Thoracic aorta (tissue), 2 donors: Measurements from ENCODE around the gene LAMP5. TPM values are rescaled to one million over a fixed set of nuclear protein-coding genes. Genes with fewer than 3 reads are reported as not detected.
A peak's percentile ranks its signal among the peaks of the same experiment; 100 is the strongest.

ENCODE experiments used
- ATAC-seq: fragments of 150-250 bp; one replicate; pipeline ENCODE4 v1.8.0; 2017; ENCODE audit warnings: low read depth; ENCODE audit not compliant: insufficient number of reproducible peaks, low FRiP score
- DNase-seq: peaks from one replicate; pipeline ENCODE4 v3.0.0-alpha.2; 2020; ENCODE audit warnings: low spot score
- H3K27ac ChIP-seq, 2 donors: fragments of 200-600 bp; sonication (generic); 1 replicate in 1 of 2; 2 replicates in 1 of 2; pipeline ENCODE4 v1.5.1; 2016; ENCODE audit warnings: mild to moderate bottlenecking in 2 of 2, moderate library complexity in 2 of 2
- H3K27me3 ChIP-seq: fragments of 200-600 bp; sonication (generic); replicated peaks from 2 replicates; pipeline ENCODE4 v1.6.0; 2016; ENCODE audit warnings: mild to moderate bottlenecking; ENCODE audit not compliant: insufficient read depth
- H3K36me3 ChIP-seq: fragments of 200-600 bp; sonication (generic); one replicate; pipeline ENCODE4 v1.5.1; 2016
- H3K4me1 ChIP-seq, 2 donors: fragments of 200-600 bp; sonication (generic); 1 replicate in 1 of 2; 2 replicates in 1 of 2; pipeline versions ENCODE4 v1.5.1 to v1.6.0; 2016; ENCODE audit warnings: low read depth in 2 of 2, mild to moderate bottlenecking in 1 of 2; ENCODE audit not compliant: control insufficient read depth in 1 of 2
- H3K4me3 ChIP-seq: fragments of 200-600 bp; sonication (generic); 2 replicates; pipeline ENCODE4 v1.5.1; 2016; ENCODE audit warnings: mild to moderate bottlenecking
- H3K9me3 ChIP-seq: fragments of 200-600 bp; sonication (generic); 2 replicates; pipeline ENCODE4 v1.5.1; 2016
- total RNA-seq, 2 donors: library from RNA; depleted of rRNA; stranded (reverse); fragments of >200 nt; gene quantifications; one replicate each; pipeline versions ENCODE4 v1.1.0 to v1.2.3, GENCODE V29; 2016
- TF ChIP-seq, protein P1 (sequence below): fragments of 200-600 bp; sonication (generic); IDR thresholded peaks from one replicate; pipeline ENCODE4 v1.5.1; 2019; ENCODE audit warnings: antibody characterized with exemption

The LAMP5 gene
- total RNA-seq, 2 donors from 2014 or later = not detected

DNA sequence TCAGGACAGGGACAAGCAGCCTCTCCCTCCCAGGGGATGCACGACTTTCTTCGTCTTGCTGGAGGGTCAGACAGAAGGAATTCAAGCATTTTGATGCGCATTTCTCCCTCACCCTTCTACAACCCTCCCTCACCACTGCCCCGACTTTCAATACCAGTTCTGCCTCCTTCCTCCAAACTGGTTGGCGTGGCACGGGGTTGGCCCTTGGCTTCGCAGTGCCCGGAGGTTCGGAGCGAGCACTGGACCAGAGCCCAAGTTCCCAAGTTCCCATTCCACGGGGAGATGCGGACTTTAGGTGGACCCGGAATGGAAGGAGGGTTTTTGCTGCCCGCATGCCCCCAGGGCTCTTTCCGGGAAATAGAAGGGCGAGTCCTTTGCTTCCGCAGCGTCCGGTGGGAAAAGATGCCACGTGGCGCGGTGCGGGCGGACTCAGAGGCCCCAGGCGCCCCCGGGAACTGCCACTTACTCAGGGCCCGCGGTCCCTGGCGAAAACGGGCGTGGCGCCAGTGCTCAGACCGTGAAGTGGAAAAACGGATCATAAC, 8.0 kb upstream of the LAMP5 start:
- Histone ChIP-seq H3K4me1 (peaks cover 0 to 12% of the 10 kb centered on the region in 2 donors), H3K27ac (no peak overlapping the region), H3K9me3 (no peaks in the 10 kb centered on the region), H3K27me3 (no peaks in the 10 kb centered on the region), H3K36me3 (no peaks in the 10 kb centered on the region), H3K4me3 (peak overlapping the region; percentile 39)
- DNase-seq = no peak
- no peak for ATAC-seq
- TF ChIP-seq, protein P1, sequence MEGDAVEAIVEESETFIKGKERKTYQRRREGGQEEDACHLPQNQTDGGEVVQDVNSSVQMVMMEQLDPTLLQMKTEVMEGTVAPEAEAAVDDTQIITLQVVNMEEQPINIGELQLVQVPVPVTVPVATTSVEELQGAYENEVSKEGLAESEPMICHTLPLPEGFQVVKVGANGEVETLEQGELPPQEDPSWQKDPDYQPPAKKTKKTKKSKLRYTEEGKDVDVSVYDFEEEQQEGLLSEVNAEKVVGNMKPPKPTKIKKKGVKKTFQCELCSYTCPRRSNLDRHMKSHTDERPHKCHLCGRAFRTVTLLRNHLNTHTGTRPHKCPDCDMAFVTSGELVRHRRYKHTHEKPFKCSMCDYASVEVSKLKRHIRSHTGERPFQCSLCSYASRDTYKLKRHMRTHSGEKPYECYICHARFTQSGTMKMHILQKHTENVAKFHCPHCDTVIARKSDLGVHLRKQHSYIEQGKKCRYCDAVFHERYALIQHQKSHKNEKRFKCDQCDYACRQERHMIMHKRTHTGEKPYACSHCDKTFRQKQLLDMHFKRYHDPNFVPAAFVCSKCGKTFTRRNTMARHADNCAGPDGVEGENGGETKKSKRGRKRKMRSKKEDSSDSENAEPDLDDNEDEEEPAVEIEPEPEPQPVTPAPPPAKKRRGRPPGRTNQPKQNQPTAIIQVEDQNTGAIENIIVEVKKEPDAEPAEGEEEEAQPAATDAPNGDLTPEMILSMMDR = no peak

DNA sequence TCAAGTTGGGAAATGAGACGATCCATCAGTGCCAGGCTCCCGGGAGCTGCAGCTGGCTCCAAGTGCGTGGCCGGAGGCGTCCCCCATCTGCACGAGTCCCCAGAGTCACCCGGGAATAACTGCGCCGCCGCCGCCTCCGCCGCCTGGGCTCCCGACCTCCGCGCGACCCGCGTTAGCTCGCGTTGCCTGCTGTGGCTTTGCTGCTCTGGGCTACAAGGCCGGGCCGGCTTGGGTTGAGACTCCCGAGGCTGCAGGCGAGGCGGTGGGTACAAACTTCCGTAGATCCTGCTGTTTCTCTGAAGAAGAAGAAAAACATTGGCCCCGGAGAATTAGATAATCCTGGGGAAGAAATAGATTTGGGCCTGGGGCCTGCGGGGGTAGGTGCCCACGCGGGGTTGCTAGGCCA, 7.4 kb upstream of the LAMP5 start:
- ATAC-seq (no peak), DNase-seq (no peak)
- TF ChIP-seq, protein P1 = no peak

DNA sequence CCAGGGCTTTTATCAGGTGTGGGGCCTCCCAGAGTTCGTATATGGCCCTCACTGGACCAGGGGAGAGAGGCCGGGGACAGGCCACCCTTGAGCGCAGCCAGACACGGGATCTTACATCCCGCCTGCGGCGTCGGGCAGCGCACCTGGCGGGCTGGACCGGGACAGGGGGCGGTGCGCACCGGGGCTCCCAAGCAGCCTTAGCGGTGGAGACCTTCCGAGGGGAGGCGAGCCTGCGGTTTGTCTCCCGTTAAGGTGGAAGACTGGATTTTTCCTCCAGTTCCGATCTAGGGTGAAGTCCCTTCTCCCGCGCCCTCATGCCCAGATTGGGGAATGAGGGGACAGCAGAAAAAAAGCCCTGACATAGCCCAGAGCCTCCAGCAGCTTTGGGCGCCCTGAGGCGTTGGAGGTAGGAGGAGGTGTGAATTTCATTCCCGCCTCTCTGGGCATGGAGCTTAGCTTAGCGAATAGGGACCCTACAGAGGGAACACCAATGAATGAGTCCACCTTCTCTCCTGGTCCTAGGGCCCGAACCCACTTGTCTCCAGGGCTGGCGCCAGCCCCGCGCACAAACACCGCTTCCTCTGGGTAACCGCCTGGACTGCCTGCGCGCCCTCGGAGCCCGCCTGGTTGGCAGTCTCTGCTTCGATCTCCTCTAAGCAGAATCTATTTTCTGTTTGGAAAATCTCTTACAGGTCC, 6.7 kb upstream of the LAMP5 start:
- Histone ChIP-seq H3K27ac (no peak overlapping the region), H3K9me3 (no peaks in the 10 kb centered on the region), H3K36me3 (no peaks in the 10 kb centered on the region), H3K4me1 (peaks cover 0 to 12% of the 10 kb centered on the region in 2 donors), H3K4me3 (no peak overlapping the region), H3K27me3 (no peaks in the 10 kb centered on the region)
- no peak for ATAC-seq
- TF ChIP-seq, protein P1 = no peak
- DNase-seq = no peak

More for the DNA sequence above, 7.4 kb upstream of the LAMP5 start:
- Histone ChIP-seq H3K4me3 (peak overlapping the region; percentile 39), H3K27me3 (no peaks in the 10 kb centered on the region), H3K9me3 (no peaks in the 10 kb centered on the region), H3K4me1 (peaks cover 0 to 12% of the 10 kb centered on the region in 2 donors), H3K27ac (no peak overlapping the region), H3K36me3 (no peaks in the 10 kb centered on the region)

DNA sequence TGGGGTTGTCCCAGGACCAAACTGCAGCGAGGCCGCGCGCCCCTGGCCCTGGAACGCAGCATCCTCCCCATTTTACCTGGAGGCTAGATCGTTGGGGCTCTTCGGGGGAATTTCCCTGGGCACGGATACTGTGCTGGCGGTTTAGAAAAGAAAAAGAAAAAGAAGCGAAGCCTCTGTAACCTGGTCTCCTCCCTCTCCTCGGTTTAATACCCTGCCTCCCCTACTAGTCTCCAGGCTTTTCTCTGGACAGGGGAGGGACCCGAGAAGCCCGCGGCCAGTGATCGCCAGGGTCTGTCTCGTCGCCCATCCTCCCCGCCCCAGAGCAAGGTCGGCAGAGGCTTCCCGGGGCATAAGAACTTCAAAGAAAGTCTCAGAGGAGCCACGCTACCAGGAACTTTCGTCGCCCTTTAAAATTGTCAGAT, 6.1 kb upstream of the LAMP5 start:
- ATAC-seq = no peak

DNA sequence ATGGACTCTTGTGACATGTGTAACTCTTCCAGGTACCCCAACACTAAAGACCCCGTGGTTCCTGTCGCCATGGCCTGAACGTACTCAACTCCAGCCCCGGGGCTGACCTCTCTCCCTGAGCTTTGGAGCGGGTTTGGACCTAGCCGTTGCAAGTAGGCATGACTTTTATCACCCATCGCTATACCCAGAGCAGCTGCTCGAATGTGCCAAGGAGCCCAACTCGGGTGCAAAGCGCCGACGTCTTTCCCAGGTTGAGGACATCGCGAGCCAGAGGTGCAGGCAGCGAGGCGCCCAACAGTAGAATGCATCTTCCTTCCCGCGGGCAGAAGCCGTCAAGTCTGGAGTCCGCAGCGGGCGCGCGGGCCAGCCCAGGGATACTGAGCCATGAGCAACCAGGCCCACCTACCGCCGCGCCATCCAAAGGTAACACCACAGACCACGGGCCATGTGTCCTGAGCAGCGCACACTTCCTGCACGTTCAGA, 5.7 kb upstream of the LAMP5 start:
- ATAC-seq (no peak), DNase-seq (no peak)
- Histone ChIP-seq H3K27ac (no peak overlapping the region), H3K36me3 (no peaks in the 10 kb centered on the region), H3K9me3 (no peaks in the 10 kb centered on the region), H3K4me3 (no peak overlapping the region), H3K4me1 (peaks cover 0 to 12% of the 10 kb centered on the region in 2 donors), H3K27me3 (no peaks in the 10 kb centered on the region)
- TF ChIP-seq, protein P1 = no peak

More for the DNA sequence above, 6.1 kb upstream of the LAMP5 start:
- no peaks in the 10 kb centered on the region for H3K36me3 ChIP-seq
- TF ChIP-seq, protein P1 = no peak
- peaks cover 0 to 12% of the 10 kb centered on the region in 2 donors for H3K4me1 ChIP-seq
- no peaks in the 10 kb centered on the region for H3K9me3 ChIP-seq
- no peak for DNase-seq
- H3K27me3 ChIP-seq = no peaks in the 10 kb centered on the region
- no peak overlapping the region for H3K27ac ChIP-seq
- H3K4me3 ChIP-seq = no peak overlapping the region
